SKM-1 treated with dmso at 0.1 percent for 144 hours (cell line): ENCODE data around the gene NFYB.
"Not testable (repeated sequence)": the region's sequence is repeated elsewhere in the genome, so short reads cannot be mapped to it uniquely, and the experiment has no call there.

Experiments used
- DNase-seq: peaks from one replicate; lab custom pipeline; 2025; ENCODE audit not compliant: unreplicated experiment; lab: John Stamatoyannopoulos, UW

The NFYB gene

GRCh38 chr12:104163028-104163427, 25.0 kb upstream of the NFYB start:
- DNase-seq = not testable (repeated sequence)

GRCh38 chr12:104155711-104156555, 17.9 kb upstream of the NFYB start:
- no peak for DNase-seq

- no peak for DNase-seq
Observed at GRCh38 chr12:104154806-104155205, 16.8 kb upstream of the NFYB start.

- DNase-seq = no peak
Observed at GRCh38 chr12:104154286-104154685, 16.3 kb upstream of the NFYB start.

GRCh38 chr12:104152685-104153241, 14.8 kb upstream of the NFYB start:
- no peak for DNase-seq

- DNase-seq = no peak
Observed at GRCh38 chr12:104150416-104150815, 12.4 kb upstream of the NFYB start.

GRCh38 chr12:104147346-104147745, 9.3 kb upstream of the NFYB start:
- no peak for DNase-seq

- no peak for DNase-seq
Observed at GRCh38 chr12:104143918-104144317, 5.9 kb upstream of the NFYB start.

- DNase-seq = no peak
Observed at GRCh38 chr12:104143002-104143401, 5.0 kb upstream of the NFYB start.

GRCh38 chr12:104142543-104142942, 4.5 kb upstream of the NFYB start:
- no peak for DNase-seq

- no peak for DNase-seq
Observed at GRCh38 chr12:104138797-104139152, 765 bp upstream of the NFYB start.

- no peak for DNase-seq
Observed at GRCh38 chr12:104137001-104137901, 759 bp downstream of the NFYB start.

GRCh38 chr12:104136577-104136976, 1.4 kb downstream of the NFYB start:
- no peak for DNase-seq

- DNase-seq = no peak
Observed at GRCh38 chr12:104134882-104135281, 3.1 kb downstream of the NFYB start.

- no peak for DNase-seq
Observed at GRCh38 chr12:104133866-104134265, 4.1 kb downstream of the NFYB start.

- DNase-seq = no peak
Observed at GRCh38 chr12:104133321-104133720, 4.7 kb downstream of the NFYB start.

GRCh38 chr12:104132351-104132956, 5.6 kb downstream of the NFYB start:
- no peak for DNase-seq

- no peak for DNase-seq
Observed at GRCh38 chr12:104131609-104132008, 6.4 kb downstream of the NFYB start.

- no peak for DNase-seq
Observed at GRCh38 chr12:104130760-104131159, 7.2 kb downstream of the NFYB start.

GRCh38 chr12:104126548-104126947, 11.5 kb downstream of the NFYB start:
- no peak for DNase-seq

- no peak for DNase-seq
Observed at GRCh38 chr12:104122298-104122697, 15.7 kb downstream of the NFYB start.
